ENCODE data around the gene CSMD2. TPM values are rescaled to one million over a fixed set of nuclear protein-coding genes. Genes with fewer than 3 reads are reported as not detected.

CSMD2 gene
- total RNA-seq, 2 donors from 2014 or later = 0.62 to 2.8 TPM

GRCh38 chr1:34167389-34167788 is 2.4 kb upstream of the CSMD2 start:
- Histone ChIP-seq H3K9ac (ENCODE audit: extremely low read depth, low read length, poor library complexity, severe bottlenecking) (no peak overlapping the region), H3K4me3 (ENCODE audit: low read length) (no peak overlapping the region), H3K4me1 (ENCODE audit: control insufficient read depth, insufficient read depth, low read length) (no peaks in the 10 kb centered on the region), H3K36me3 (ENCODE audit: control insufficient read depth, insufficient read depth, low read length) (no peaks in the 10 kb centered on the region), H3K9me3 (ENCODE audit: control insufficient read depth, low read length) (no peaks in the 10 kb centered on the region), H3K27ac (ENCODE audit: low read depth, low read length) (no peak overlapping the region), H3K27me3 (ENCODE audit: control insufficient read depth, insufficient read depth, low read length, poor library complexity, severe bottlenecking) (peaks cover 85% of the 10 kb centered on the region)
- peak; percentile 61 for DNase-seq
- Mint-ChIP-seq H3K4me3 (peak overlapping the region; percentile 61), H3K4me1 (peaks cover 10% of the 10 kb centered on the region), H3K36me3 (ENCODE audit: low read depth) (no peaks in the 10 kb centered on the region), H3K27me3 (ENCODE audit: insufficient read depth) (peaks cover 96% of the 10 kb centered on the region), H3K27ac (no peak overlapping the region), H3K9me3 (no peaks in the 10 kb centered on the region)
- 28 to 47% methylated on average over 6 to 13 of the region's 13 CpGs for WGBS, 2 experiments (ENCODE audit: insufficient coverage in 1 of 2, insufficient read length in 1 of 2)
- no peak for TF ChIP-seq CTCF (conservative IDR thresholded peaks at IDR 0.05)

- WGBS, 2 experiments (ENCODE audit: insufficient coverage in 1 of 2, insufficient read length in 1 of 2) = 10 to 11% methylated on average over 4 to 23 of the region's 24 CpGs
- H3K9me3 ChIP-seq (ENCODE audit: control insufficient read depth, low read length) = no peaks in the 10 kb centered on the region
- no peaks in the 10 kb centered on the region for H3K4me1 ChIP-seq (ENCODE audit: control insufficient read depth, insufficient read depth, low read length)
- H3K4me3 Mint-ChIP-seq = peak overlapping the region; percentile 61
- H3K9me3 Mint-ChIP-seq = no peaks in the 10 kb centered on the region
- H3K36me3 ChIP-seq (ENCODE audit: control insufficient read depth, insufficient read depth, low read length) = no peaks in the 10 kb centered on the region
- TF ChIP-seq CTCF (conservative IDR thresholded peaks at IDR 0.05) = no peak
- peak; percentile 89 for DNase-seq
- peaks cover 91% of the 10 kb centered on the region for H3K27me3 ChIP-seq (ENCODE audit: control insufficient read depth, insufficient read depth, low read length, poor library complexity, severe bottlenecking)
- H3K36me3 Mint-ChIP-seq (ENCODE audit: low read depth) = no peaks in the 10 kb centered on the region
- no peak overlapping the region for H3K27ac Mint-ChIP-seq
- H3K4me1 Mint-ChIP-seq = peaks cover 10% of the 10 kb centered on the region
- H3K27ac ChIP-seq (ENCODE audit: low read depth, low read length) = no peak overlapping the region
- H3K9ac ChIP-seq (ENCODE audit: extremely low read depth, low read length, poor library complexity, severe bottlenecking) = no peak overlapping the region
- peaks cover 96% of the 10 kb centered on the region for H3K27me3 Mint-ChIP-seq (ENCODE audit: insufficient read depth)
- H3K4me3 ChIP-seq (ENCODE audit: low read length) = peak overlapping the region; percentile 49
These were observed 1.8 kb upstream of the CSMD2 start for GRCh38 chr1:34166625-34167361.

GRCh38 chr1:34166191-34166624 is 1.2 kb upstream of the CSMD2 start:
- no peaks in the 10 kb centered on the region for H3K36me3 ChIP-seq (ENCODE audit: control insufficient read depth, insufficient read depth, low read length)
- DNase-seq = peak; percentile 86
- no peak for TF ChIP-seq CTCF (conservative IDR thresholded peaks at IDR 0.05)
- H3K4me3 ChIP-seq (ENCODE audit: low read length) = peak overlapping the region; percentile 49
- no peaks in the 10 kb centered on the region for H3K9me3 Mint-ChIP-seq
- H3K9ac ChIP-seq (ENCODE audit: extremely low read depth, low read length, poor library complexity, severe bottlenecking) = no peak overlapping the region
- peak overlapping the region; percentile 61 for H3K4me3 Mint-ChIP-seq
- no peak overlapping the region for H3K27ac ChIP-seq (ENCODE audit: low read depth, low read length)
- H3K27me3 ChIP-seq (ENCODE audit: control insufficient read depth, insufficient read depth, low read length, poor library complexity, severe bottlenecking) = peaks cover 95% of the 10 kb centered on the region
- peaks cover 97% of the 10 kb centered on the region for H3K27me3 Mint-ChIP-seq (ENCODE audit: insufficient read depth)
- H3K4me1 ChIP-seq (ENCODE audit: control insufficient read depth, insufficient read depth, low read length) = no peaks in the 10 kb centered on the region
- no peaks in the 10 kb centered on the region for H3K36me3 Mint-ChIP-seq (ENCODE audit: low read depth)
- 2% methylated on average over 27 of the region's 27 CpGs; no CpG with 5 or more reads in 1 of the 2 experiments for WGBS, 2 experiments (ENCODE audit: insufficient coverage in 1 of 2, insufficient read length in 1 of 2)
- H3K4me1 Mint-ChIP-seq = peaks cover 10% of the 10 kb centered on the region
- no peaks in the 10 kb centered on the region for H3K9me3 ChIP-seq (ENCODE audit: control insufficient read depth, low read length)
- H3K27ac Mint-ChIP-seq = no peak overlapping the region
